Endothelial cell of hepatic sinusoid (primary cell): Measurements from ENCODE around the gene NCEH1.
"Not testable (repeated sequence)": the region's sequence is repeated elsewhere in the genome, so short reads cannot be mapped to it uniquely, and the experiment has no call there.

Source experiments
- in situ Hi-C: cut with HindIII; loops from 2 replicates; pipeline ENCODE4 v1.10.0; 2017; ENCODE audit warnings: low sequenced_read_pairs

Gene NCEH1

GRCh38 chr3:172679599-172679998 is 31.3 kb downstream of the NCEH1 start:
- in situ Hi-C loops: no loop called here

GRCh38 chr3:172678068-172678467 is 32.8 kb downstream of the NCEH1 start:
- in situ Hi-C loops: no loop called here

GRCh38 chr3:172676196-172676922 is 34.5 kb downstream of the NCEH1 start:
- in situ Hi-C loops: no loop called here

GRCh38 chr3:172675441-172676193 is 35.2 kb downstream of the NCEH1 start:
- in situ Hi-C loops: no loop called here

GRCh38 chr3:172673210-172673679 is 37.6 kb downstream of the NCEH1 start:
- in situ Hi-C loops: no loop called here

GRCh38 chr3:172669021-172669420 is 41.8 kb downstream of the NCEH1 start:
- in situ Hi-C loops: no loop called here

- in situ Hi-C loops: no loop called here
Measured at GRCh38 chr3:172666873-172667694, 43.8 kb downstream of the NCEH1 start.

GRCh38 chr3:172666181-172666872 is 44.5 kb downstream of the NCEH1 start:
- in situ Hi-C loops: no loop called here

GRCh38 chr3:172665510-172665909 is 45.4 kb downstream of the NCEH1 start:
- in situ Hi-C loops: not testable (repeated sequence)

- in situ Hi-C loops: not testable (repeated sequence)
Measured at GRCh38 chr3:172660421-172660820, 50.4 kb downstream of the NCEH1 start.

- in situ Hi-C loops: no loop called here
Measured at GRCh38 chr3:172659246-172660002, 51.4 kb downstream of the NCEH1 start.

- in situ Hi-C loops: no loop called here
Measured at GRCh38 chr3:172658344-172659245, 52.3 kb downstream of the NCEH1 start.

- in situ Hi-C loops: no loop called here
Measured at GRCh38 chr3:172656602-172657001, 54.3 kb downstream of the NCEH1 start.

- in situ Hi-C loops: no loop called here
Measured at GRCh38 chr3:172655388-172655787, 55.5 kb downstream of the NCEH1 start.

GRCh38 chr3:172654470-172654869 is 56.4 kb downstream of the NCEH1 start:
- in situ Hi-C loops: no loop called here

- in situ Hi-C loops: no loop called here
Measured at GRCh38 chr3:172653004-172653572, 57.8 kb downstream of the NCEH1 start.

- in situ Hi-C loops: no loop called here
Measured at GRCh38 chr3:172651936-172652625, 58.8 kb downstream of the NCEH1 start.

- in situ Hi-C loops: no loop called here
Measured at GRCh38 chr3:172649987-172650386, 60.9 kb downstream of the NCEH1 start.
